ENCODE measurements around the gene ARRDC5. TPM values are rescaled to one million over a fixed set of nuclear protein-coding genes. Genes with fewer than 3 reads are reported as not detected.
"Not testable (repeated sequence)": the region's sequence is repeated elsewhere in the genome, so short reads cannot be mapped to it uniquely, and the experiment has no call there.

ARRDC5 gene
- total and polyA plus RNA-seq, 2 donors (not counting 3 experiments of a cell fraction or from before 2014, with no cell fraction given) = 0.04 TPM; not detected in 1

DNA sequence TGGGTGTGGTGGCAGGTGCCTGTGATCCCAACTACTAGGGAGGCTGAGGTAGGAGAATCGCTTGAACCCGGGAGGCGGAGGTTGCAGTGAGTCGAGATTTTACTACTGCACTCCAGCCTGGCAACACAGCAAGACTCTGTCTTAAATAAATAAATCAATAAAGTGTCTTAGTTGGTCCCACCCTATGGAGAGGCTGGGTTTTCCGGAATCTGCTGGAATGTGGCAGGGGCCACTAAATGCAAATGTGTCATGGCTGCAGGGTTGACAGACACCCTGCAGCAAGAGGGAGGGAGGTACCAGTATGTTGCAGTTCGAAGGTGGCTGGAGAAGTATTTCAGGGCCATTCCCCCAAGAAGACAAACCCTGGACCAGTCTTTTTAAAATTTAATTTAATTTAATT is 17.7 kb downstream of the ARRDC5 start:
- H4K20me1 ChIP-seq (replicated peaks; ENCODE audit: control insufficient read depth, extremely low read depth, insufficient read depth, low read length); FAIRE-seq; CTCF ChIA-PET; H2AFZ ChIP-seq (ENCODE audit: low read depth, low read length); H3K9ac ChIP-seq (replicated peaks; ENCODE audit: extremely low read depth, insufficient read depth, low read length); H3K4me1 ChIP-seq (ENCODE audit: control insufficient read depth, extremely low read depth, insufficient read depth, low read length); H3K79me2 ChIP-seq (ENCODE audit: control insufficient read depth, insufficient read depth, low read length); H3K9me3 ChIP-seq (replicated peaks; ENCODE audit: control insufficient read depth, insufficient read depth, low read length); BruUV-seq (replicated peaks); dilution Hi-C loops (cut with MboI; ENCODE audit: extremely low pct_ligation_motif_present, low sequenced_read_pairs); H3K4me3 ChIP-seq (replicated peaks in 1 of 3; ENCODE audit: insufficient read depth in 1 of 3, low read depth in 1 of 3, low read length in 3 of 3); H3K4me2 ChIP-seq (ENCODE audit: insufficient read depth, low read length); H3K27me3 ChIP-seq (ENCODE audit: control insufficient read depth in 2 of 2, insufficient read depth in 2 of 2, low read length in 2 of 2); H3K36me3 ChIP-seq (ENCODE audit: control insufficient read depth in 2 of 2, extremely low read depth in 1 of 2, insufficient read depth in 2 of 2, low read length in 2 of 2); intact Hi-C loops (cut with micrococcal nuclease); DNase-seq (ENCODE audit: low read depth, low spot score); POLR2A ChIA-PET; H3K27ac ChIP-seq (ENCODE audit: insufficient read depth, low read depth, low read length); H3K9me1 ChIP-seq (replicated peaks; ENCODE audit: control insufficient read depth, extremely low read depth, insufficient read depth, low read length): not testable (repeated sequence)

DNA sequence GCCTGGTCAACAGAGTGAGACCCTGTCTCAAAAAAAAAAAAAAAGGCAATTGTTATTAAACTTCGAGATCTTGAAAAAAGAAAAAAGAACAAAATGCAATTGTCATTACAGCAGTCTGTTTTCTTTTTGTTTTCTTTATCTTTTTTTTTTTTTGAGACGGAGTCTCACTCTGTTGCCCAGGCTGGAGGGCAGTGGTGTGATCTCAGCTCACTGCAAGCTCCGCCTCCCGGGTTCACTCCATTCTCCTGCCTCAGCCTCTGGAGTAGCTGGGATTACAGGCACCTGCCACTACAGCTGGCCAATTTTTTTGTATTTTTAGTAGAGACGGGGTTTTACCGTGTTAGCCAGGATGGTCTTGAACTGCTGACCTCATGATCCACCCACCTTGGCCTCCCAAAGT is 19.8 kb downstream of the ARRDC5 start:
- POLR2A ChIA-PET = not testable (repeated sequence)

DNA sequence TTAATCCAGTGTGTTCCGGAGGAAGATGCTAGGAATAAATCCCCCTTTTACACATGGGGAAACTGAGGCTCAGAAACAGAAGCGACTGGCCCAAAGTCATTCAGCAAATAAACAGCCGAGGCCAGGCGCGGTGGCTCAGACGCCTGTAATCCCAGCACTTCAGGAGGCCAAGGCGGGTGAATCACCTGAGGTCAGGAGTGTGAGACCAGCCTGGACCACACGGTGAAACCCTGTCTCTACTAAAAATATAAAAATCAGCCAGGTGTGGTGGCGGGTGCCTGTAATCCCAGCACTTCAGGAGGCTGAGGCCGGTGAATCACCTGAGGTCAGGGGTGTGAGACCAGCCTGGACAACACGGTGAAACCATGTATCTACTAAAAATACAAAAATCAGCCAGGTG is 23.7 kb downstream of the ARRDC5 start:
- no peak overlapping the region for H3K9ac ChIP-seq (replicated peaks; ENCODE audit: extremely low read depth, insufficient read depth, low read length)
- intact Hi-C loops (cut with micrococcal nuclease) = no loop called here
- no peak for FAIRE-seq
- H3K4me1 ChIP-seq (ENCODE audit: control insufficient read depth, extremely low read depth, insufficient read depth, low read length) = no peaks in the 10 kb centered on the region
- ChIA-PET CTCF (no interaction called here), POLR2A (no interaction called here)
- DNase-seq (ENCODE audit: low read depth, low spot score) = no peak
- H4K20me1 ChIP-seq (replicated peaks; ENCODE audit: control insufficient read depth, extremely low read depth, insufficient read depth, low read length) = no peaks in the 10 kb centered on the region
- H3K9me1 ChIP-seq (replicated peaks; ENCODE audit: control insufficient read depth, extremely low read depth, insufficient read depth, low read length) = no peaks in the 10 kb centered on the region
- no peaks in the 10 kb centered on the region for H3K79me2 ChIP-seq (ENCODE audit: control insufficient read depth, insufficient read depth, low read length)
- H3K27ac ChIP-seq (ENCODE audit: insufficient read depth, low read depth, low read length) = no peak overlapping the region
- no peak overlapping the region for H2AFZ ChIP-seq (ENCODE audit: low read depth, low read length)
- no TSS peak for BruUV-seq (replicated peaks)
- no peaks in the 10 kb centered on the region for H3K36me3 ChIP-seq (ENCODE audit: control insufficient read depth in 2 of 2, extremely low read depth in 1 of 2, insufficient read depth in 2 of 2, low read length in 2 of 2)
- dilution Hi-C loops (cut with MboI; ENCODE audit: extremely low pct_ligation_motif_present, low sequenced_read_pairs) = no loop called here
- H3K27me3 ChIP-seq (ENCODE audit: control insufficient read depth in 2 of 2, insufficient read depth in 2 of 2, low read length in 2 of 2) = no peaks in the 10 kb centered on the region
- H3K4me3 ChIP-seq (replicated peaks in 1 of 3; ENCODE audit: insufficient read depth in 1 of 3, low read depth in 1 of 3, low read length in 3 of 3) = no peak overlapping the region
- no peaks in the 10 kb centered on the region for H3K9me3 ChIP-seq (replicated peaks; ENCODE audit: control insufficient read depth, insufficient read depth, low read length)
- H3K4me2 ChIP-seq (ENCODE audit: insufficient read depth, low read length) = no peak overlapping the region
- TF ChIP-seq JUN (IDR thresholded peaks at IDR 0.05; ENCODE audit: borderline replicate concordance, insufficient read depth, insufficient read length, low read depth) (no peak), POLR2AphosphoS5 (IDR thresholded peaks at IDR 0.05; ENCODE audit: insufficient read depth, low read depth, low read length) (no peak), MYC (IDR thresholded peaks at IDR 0.05; ENCODE audit: low read depth, low read length) (no peak)
- TF ChIP-seq, protein P1, sequence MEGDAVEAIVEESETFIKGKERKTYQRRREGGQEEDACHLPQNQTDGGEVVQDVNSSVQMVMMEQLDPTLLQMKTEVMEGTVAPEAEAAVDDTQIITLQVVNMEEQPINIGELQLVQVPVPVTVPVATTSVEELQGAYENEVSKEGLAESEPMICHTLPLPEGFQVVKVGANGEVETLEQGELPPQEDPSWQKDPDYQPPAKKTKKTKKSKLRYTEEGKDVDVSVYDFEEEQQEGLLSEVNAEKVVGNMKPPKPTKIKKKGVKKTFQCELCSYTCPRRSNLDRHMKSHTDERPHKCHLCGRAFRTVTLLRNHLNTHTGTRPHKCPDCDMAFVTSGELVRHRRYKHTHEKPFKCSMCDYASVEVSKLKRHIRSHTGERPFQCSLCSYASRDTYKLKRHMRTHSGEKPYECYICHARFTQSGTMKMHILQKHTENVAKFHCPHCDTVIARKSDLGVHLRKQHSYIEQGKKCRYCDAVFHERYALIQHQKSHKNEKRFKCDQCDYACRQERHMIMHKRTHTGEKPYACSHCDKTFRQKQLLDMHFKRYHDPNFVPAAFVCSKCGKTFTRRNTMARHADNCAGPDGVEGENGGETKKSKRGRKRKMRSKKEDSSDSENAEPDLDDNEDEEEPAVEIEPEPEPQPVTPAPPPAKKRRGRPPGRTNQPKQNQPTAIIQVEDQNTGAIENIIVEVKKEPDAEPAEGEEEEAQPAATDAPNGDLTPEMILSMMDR (IDR thresholded peaks at IDR 0.05; ENCODE audit: extremely low read depth in 1 of 2, insufficient read depth in 1 of 2, low read depth in 1 of 2, low read length in 2 of 2) = no peak

More for the DNA sequence above, 19.8 kb downstream of the ARRDC5 start:
- H3K4me3 ChIP-seq (replicated peaks in 1 of 3; ENCODE audit: insufficient read depth in 1 of 3, low read depth in 1 of 3, low read length in 3 of 3); intact Hi-C loops (cut with micrococcal nuclease); FAIRE-seq; H3K9me3 ChIP-seq (replicated peaks; ENCODE audit: control insufficient read depth, insufficient read depth, low read length); H3K4me2 ChIP-seq (ENCODE audit: insufficient read depth, low read length); H3K27ac ChIP-seq (ENCODE audit: insufficient read depth, low read depth, low read length); H3K27me3 ChIP-seq (ENCODE audit: control insufficient read depth in 2 of 2, insufficient read depth in 2 of 2, low read length in 2 of 2); DNase-seq (ENCODE audit: low read depth, low spot score); CTCF ChIA-PET; BruUV-seq (replicated peaks); H3K9ac ChIP-seq (replicated peaks; ENCODE audit: extremely low read depth, insufficient read depth, low read length); H3K36me3 ChIP-seq (ENCODE audit: control insufficient read depth in 2 of 2, extremely low read depth in 1 of 2, insufficient read depth in 2 of 2, low read length in 2 of 2); dilution Hi-C loops (cut with MboI; ENCODE audit: extremely low pct_ligation_motif_present, low sequenced_read_pairs); H2AFZ ChIP-seq (ENCODE audit: low read depth, low read length); H3K9me1 ChIP-seq (replicated peaks; ENCODE audit: control insufficient read depth, extremely low read depth, insufficient read depth, low read length); H4K20me1 ChIP-seq (replicated peaks; ENCODE audit: control insufficient read depth, extremely low read depth, insufficient read depth, low read length); H3K79me2 ChIP-seq (ENCODE audit: control insufficient read depth, insufficient read depth, low read length); H3K4me1 ChIP-seq (ENCODE audit: control insufficient read depth, extremely low read depth, insufficient read depth, low read length): not testable (repeated sequence)
